GM21825 (cell line): ENCODE data around the gene PHLPP2.

Experiments used
- ATAC-seq: cut with Tn5 transposase; IDR thresholded peaks from one replicate; pipeline ENCODE4 v1.9.1; 2021; ENCODE audit warnings: mild to moderate bottlenecking, moderate library complexity; ENCODE audit not compliant: unreplicated experiment

PHLPP2 gene

DNA sequence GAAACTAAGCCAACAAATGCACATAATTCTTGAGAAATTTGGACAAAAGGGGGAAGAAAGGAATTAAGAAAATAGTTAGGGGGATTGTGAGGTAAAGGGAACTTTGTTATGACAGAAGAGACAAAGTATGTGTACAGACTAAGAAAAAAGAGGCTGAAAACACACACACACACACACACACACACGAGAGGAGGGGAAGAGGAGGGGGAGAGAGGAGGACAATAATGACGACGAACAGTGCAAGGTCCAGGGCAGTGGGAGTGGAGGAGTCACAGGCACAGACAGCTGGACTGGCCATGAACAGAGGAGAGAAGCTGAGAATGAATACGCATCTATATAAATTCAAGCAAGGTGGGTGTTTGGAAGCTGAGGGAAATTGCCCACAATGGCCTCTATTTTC, 54.0 kb downstream of the PHLPP2 start:
- ATAC-seq: no peak

DNA sequence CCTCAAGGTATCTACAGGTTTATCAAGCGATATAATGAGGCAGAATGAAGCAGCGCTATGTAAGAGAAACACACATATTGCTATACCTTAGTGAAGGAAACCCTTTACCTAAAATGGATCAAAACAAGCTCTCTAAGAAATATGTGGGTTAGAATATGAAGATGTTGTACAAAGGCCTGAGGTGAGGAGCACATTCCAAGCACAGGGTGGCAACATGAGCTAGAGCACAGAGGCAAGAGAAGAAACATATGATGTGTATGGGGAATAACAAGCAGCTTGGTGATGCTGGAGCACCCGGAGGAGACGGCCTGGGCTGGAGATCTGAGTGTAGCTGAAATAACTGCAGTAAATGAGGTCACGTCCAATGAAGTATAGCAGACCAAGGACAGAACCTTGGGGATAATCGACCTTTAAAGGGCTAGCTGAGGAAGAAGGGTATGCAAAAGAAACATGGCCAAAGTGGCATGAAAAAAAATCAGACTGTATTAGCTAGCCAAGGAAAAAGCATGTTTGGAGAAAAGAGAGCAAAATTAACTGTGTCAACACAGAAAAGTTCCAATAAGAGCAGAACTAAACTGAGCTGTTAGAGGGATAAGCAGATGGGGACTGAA, 54.5 kb downstream of the PHLPP2 start:
- ATAC-seq: no peak

DNA sequence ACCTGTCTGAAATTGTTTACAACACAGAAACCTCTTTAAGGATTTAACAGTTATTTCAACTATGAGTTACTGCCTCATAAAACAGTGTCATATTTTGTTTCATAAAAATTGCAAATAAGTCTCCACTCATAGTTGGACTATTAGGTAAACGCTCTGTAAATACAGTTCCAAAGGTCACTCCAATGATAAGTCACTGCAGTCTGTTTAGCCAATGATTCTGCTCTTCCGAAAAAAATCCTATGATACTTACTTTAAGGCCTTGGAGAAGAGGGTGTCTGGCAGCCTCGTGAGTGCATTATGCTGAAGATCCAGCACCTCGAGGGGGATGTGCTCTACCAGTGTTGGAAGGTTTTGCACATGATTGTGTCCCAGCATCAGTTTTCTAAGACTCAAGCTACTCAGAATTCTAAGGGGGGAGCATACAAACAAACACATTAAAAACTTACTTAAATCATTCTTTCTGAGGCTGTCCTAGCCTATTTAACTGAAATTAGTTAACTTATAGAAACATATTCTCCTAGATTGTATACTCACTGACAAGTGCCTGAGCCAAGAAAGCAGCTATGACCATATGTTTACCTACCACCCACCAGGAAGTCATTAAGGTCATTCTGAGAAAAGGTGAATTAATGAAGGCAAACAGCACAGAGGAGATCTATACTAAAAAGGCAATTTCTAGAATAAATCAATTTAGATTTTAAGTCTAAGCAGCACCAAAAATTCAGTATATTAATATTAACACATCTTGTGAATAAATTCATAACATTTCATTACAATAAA, 57.4 kb downstream of the PHLPP2 start:
- no peak for ATAC-seq

DNA sequence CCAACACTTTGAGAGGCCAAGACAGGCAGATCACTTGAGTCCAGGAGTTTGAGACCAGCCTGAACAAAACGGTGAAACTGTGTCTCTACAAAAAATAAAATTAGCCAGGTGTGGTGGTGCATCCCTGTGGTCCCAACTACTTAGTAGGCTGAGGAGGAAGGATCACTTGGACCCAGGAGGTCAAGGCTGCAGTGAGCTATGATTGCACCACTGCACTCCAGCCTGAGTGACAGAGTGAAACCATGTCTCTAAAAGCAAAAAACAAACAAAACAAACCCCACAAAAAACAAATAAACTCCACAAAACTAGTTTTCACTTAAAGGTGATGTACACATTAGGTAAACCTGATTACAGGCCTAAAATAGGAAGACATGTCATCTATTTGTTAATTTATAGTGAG, 58.2 kb downstream of the PHLPP2 start:
- no peak for ATAC-seq

DNA sequence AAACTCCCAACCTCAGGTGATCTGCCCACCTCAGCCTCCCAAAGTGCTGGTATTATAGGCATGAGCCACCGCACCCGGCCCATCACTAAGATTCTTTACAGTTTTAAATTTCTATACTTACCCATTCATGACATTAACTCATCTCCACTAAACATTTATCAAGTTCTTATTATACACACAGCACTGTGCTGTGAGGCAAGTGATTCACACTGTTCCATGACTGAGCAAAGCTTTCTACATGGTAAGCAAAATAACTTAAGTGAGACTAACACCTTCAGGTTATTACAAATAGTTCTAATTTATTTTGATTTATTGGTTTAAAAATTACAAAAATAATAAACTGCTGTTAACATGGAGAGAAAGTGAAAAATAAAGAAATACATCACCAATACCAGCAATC, 65.0 kb downstream of the PHLPP2 start:
- no peak for ATAC-seq

DNA sequence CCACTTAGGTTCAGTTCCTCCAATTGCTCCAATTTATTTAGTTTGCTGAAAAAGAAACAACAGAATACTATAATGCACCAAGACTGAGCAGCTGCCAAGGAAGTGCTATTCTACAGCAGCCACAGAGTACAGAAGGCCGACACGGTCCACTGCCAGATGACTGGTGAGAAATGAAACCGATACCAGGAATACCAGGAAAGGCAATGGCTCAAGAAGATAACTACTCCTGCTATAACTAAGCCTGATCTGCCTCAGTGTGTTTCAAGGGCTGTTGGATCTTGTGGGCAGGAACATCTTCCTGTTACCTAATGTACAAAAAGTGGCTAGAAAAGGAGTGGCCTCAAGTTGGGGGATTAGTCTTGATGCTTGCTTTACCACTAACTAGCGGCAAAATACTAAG, 65.7 kb downstream of the PHLPP2 start:
- no peak for ATAC-seq

DNA sequence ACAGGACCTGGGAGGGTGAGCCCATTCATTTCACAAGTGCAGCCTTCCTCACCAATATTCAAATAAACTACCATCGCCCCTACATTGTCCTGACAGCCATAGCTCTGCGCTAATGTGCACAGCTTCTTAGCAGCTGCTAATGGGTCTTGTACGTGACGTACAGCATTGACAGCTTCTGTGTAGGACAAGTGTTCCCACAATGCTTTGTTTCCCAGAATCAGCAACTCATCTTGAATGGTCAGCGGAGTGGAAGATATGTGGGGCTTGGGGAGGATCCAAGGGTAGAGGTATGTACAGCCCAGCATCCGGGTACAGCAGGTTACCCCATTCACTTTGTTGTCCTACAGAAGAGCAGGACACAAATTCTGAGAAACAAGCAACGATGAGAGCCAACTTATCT, 74.8 kb downstream of the PHLPP2 start:
- ATAC-seq: no peak

DNA sequence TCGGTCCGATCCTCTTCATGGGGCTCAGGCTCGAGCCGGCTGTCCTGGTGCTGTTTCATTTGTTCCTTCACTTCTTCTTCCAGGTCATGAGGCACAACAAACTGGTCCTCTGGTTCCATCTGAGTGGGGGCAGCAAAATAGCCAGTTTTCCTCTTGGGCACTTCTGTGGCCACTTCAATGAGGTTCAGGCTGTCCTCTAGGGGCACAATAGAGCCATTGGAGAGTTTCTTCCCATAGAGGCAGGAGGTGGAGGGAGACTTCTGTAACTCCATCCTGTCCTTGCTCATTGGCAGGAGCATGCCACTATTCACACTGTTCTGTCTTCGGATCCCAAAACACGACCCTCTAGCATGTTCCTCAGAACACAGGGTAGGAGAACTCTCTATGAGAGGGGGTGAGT, 75.6 kb downstream of the PHLPP2 start:
- ATAC-seq: no peak

DNA sequence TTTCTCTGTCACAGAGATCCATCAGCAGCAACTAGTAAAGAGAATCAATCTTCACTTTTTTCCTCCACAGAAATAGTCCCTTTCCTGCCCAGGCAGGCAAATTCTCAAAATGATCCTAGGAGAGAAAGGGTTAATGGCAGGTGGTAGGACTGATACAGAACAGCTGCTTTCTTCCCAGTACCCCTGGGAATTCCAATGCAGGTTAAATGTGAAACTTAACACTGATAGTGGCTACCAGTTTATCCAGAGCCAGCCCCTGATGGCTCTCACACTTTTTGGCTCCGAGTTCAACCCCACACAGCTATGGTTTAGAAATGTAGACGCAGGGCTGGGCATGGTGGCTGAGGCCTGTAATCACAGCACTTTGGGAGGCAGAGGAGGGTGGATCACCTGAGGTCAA, 76.3 kb downstream of the PHLPP2 start:
- ATAC-seq: no peak

DNA sequence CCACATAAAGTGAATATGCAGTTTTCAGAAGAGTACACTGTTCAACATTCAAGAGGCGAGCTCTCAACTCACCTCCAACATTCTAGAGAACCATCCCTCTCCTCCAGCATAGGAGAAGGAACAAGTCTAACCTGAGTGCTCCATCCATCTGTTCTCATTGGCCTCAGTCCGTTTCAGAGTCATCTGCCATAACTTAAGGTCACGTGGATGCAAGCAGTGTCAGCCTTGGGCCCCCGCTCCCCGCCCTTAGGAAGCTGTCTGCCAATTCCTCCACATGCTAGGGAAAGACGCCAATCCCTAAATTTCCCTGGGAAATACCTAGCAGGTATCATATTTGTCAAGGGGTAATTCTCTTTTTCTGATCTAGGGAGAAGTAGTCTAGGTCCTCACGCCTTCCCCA, 77.1 kb downstream of the PHLPP2 start:
- no peak for ATAC-seq

DNA sequence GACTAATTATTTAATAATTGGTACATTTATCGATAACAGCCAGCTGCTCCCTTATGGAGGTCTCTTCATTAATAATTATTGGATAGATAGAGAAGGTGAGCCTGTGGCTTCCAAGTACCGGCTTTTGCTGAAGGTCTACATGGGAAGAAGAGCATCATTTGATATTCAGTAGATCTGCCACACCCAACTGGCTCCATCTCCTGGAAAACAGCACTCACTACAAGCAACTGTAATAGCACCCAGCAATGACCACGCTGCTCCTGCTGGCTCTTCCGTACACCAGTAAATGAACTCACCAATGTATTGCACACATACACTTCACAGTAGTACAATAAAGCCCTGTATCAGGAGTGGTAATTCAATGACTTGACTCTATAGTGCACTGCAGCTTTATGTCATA, 79.1 kb downstream of the PHLPP2 start:
- ATAC-seq: no peak

DNA sequence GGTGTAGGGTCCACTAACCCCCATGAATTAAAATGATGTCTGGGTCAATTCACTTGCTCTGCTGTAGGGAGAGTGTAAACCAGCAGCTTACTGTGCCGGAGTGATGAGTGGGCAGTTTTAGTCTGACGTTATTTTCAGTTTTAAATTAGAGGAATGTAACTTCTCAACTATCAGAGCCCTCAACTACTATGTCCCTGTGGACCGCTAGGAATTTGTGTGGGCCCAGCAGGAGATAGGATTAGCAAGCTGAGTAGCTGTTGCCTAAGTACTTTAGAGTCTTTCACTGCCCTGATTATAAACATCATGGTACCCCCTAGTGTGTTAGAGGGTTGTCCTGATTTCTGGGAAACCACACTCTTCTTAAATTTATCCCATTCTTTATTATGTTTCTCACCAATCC, 87.1 kb downstream of the PHLPP2 start:
- no peak for ATAC-seq

DNA sequence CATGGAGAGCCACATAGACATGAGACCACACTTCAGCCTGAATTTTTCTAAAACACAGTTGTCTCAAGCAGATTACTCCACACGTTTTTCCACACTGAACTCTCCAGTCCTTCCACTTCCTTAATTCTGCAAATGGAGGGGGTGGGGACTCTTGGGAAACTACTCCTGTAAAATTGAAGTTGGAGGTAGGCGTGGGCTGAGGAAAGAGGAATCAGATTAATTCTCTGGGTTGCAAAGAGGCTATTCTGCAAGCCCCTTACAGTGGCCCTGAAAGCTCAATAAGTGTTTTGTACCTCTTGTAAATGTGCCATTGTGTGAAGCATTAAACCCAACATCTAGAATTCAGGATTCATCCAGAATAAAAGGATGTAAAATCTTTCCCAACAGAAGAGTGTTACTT, 88.9 kb downstream of the PHLPP2 start:
- no peak for ATAC-seq

DNA sequence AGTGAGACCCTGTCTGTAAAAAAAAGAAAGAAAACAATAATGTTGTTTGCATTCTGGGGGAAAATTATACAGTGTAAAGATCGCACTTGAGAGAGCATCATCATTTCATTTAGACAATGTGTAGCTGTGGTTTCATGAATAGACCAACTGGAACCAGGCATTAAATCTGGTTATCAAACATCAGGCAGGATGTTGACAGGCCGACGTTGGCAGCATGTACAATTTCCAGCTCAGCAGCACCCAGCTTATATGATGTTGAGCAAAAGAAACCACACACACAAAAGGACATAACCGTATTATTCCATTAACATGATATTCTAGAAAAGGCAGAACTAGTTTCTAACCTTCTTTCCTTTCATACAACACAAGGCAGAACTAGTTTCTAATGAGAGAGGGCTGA, 92.7 kb downstream of the PHLPP2 start:
- no peak for ATAC-seq

DNA sequence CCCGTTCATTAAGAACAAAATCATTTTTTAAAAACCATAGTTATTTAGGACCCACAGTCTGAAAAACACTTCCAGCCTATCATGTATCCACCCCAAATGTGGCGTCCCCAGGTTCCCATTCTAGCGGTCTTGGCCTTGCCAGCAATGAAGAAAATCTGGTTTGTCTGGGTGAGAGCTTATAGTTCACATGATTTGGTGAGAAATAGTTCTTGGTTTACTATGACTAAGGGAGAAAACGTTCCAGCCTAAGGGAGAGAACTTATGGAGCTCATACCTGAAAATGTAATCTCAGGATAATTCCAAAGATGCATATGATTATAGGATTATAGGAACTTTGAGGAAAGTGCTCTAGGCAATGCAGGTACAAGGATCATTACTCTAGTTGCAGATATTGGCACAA, 93.7 kb downstream of the PHLPP2 start:
- ATAC-seq: no peak

DNA sequence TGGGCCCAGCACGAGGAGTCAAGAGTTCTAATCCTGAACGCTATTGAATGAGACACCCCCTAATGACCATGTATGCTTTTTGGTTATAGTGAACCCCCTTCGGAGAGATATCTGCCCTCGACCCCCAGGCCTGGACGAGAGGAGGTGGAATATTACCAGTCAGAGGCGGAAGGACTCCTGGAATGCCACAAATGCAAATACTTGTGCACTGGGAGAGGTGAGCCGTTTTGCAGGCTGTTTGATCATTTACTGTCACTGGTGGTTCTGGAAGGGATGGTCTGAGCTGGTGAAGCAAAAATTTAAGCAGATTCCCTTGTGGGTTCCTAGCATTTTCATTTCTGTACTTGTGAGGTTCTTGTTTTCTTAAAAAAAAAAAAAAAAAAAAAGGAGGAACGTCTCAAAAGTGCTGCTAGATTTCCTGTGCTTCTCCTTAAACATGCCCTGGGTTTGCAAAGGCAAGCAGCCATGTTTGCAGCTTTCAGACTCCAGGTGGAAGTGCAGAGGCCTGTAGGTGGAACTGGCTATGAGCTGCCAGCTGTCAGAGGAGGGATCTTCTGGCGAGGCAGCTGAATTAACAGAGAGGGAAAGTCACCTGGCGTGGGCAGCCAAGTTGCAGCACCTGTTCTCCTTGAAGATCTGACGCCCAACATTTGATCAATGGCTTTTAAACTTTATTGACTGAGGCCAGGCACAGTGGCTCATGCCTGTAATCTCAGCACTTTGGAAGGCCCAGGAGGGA, 95.1 kb downstream of the PHLPP2 start:
- ATAC-seq: no peak

DNA sequence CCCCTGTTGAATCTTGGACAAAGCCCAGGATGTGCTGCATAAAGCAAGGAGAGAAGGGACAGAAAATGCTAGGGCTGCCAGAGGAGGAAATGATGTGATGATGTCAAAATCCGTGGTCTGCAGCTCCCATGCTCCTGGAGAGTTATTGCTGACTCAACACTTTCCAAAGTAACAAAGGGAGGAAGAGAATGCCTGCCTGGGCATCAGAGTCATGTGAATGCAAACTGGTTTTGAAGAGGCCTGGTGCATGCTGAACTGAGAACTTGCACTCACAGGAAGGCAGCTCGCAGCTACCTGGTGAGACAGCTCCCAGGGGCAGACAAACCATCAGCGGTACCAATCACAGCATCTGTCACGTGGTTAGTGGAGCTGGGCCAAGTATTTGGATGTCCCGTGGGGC, 95.7 kb downstream of the PHLPP2 start:
- ATAC-seq: no peak

DNA sequence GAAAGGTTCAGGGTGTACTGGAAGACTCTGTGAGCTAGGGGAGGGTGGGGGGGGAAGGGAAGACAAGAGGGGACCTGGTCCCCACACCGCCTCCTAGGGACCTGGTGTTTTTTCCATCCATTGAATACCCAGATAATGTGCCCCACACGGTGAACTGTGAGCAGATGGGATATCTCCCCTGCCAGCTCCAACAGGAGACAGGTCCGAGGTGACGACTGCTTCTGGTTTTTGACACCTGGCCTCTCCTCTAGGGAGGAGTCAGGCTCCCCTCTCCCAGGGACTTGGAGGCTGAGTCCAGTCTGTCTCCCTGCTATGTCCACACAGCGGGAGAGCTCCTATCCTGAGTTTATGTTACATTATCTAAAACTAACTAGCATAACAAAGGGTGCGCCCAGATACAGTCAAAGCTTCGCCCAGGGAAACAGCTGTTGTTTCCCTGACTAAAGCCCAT, 96.7 kb downstream of the PHLPP2 start:
- no peak for ATAC-seq

DNA sequence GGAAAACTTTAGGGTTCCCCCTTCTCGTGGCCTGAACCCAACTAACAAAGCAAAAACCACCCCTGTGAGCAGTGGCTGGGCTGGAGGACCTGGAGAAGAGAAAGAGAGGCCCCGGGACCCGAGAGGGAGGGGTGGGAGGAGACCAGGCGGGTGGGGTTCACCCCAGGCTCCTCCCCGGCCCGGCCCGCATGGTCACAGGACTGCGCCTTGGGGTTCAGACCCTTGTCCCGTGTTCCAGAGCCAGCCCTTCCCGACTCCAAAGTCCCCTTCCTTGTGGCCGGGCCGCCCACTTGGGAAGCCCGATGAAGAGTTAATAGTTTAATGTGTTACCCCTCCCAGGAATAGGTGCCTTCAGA, 97.7 kb downstream of the PHLPP2 start:
- ATAC-seq: no peak

DNA sequence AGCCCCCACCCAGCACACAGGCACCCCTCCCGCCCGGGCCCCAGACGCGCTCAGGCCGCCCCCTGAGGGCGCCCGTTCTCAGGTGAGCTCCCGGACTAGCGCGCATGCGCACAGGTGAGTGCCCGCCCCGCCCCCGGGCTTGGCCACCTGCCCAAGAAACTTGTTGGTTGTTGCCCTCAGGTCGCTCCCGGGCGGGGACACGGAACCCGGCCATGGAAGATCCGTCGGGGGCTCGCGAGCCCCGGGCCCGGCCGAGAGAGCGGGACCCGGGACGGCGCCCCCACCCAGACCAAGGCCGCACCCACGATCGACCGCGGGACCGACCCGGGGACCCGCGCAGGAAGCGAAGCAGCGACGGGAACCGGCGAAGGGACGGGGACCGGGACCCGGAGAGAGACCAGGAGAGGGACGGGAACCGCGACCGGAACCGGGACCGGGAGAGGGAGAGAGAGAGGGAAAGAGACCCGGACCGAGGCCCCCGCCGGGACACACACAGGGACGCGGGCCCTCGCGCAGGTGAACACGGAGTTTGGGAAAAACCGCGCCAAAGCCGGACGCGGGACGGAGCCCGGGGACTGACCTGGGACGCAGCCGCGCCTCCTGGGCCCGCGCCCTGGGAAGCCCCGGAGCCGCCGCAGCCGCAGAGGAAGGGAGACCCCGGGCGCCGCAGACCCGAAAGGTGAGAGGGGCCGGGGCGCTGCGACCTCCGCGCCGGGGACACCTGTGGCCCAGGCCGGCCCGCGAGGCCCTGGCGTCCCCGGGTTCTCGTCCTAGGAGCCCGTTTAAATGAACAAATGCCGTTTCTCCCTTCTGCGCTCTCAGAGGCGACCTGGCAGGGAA, 98.3 kb downstream of the PHLPP2 start, which contains the start of gene MARVELD3:
TSS of gene MARVELD3 (plus strand) at position 167 of the 840 bp plus-strand sequence. CDS start at position 213, 46 bp downstream.
- ATAC-seq: no peak
